ENCODE measurements around the gene NPS.
A peak's percentile ranks its signal among the peaks of the same experiment; 100 is the strongest.

The NPS gene

GRCh38 chr10:127548022-127548421 is 1.1 kb upstream of the NPS start:
- no peak for TF ChIP-seq CTCF (conservative IDR thresholded peaks at IDR 0.05; ENCODE audit: low read depth)
- POLR2A ChIA-PET (ENCODE audit: low non-redundant PET): no interaction called here
- no peak for DNase-seq (ENCODE audit: low spot score)
- H3K27ac ChIP-seq: no peak overlapping the region
- CTCF ChIA-PET: interaction anchor here (0.8 kb wide), 1 partner anchor 41 kb away, joined by 3 read pairs; no protein-coding TSS in a partner anchor

- CTCF ChIA-PET: interaction anchor here (0.6 kb wide), 1 partner anchor 21 kb away, joined by 3 read pairs; no protein-coding TSS in a partner anchor
- no peak overlapping the region for H3K27ac ChIP-seq
- DNase-seq (ENCODE audit: low spot score): no peak
- no peak for TF ChIP-seq CTCF (conservative IDR thresholded peaks at IDR 0.05; ENCODE audit: low read depth)
- POLR2A ChIA-PET (ENCODE audit: low non-redundant PET): no interaction called here
Observed at GRCh38 chr10:127550861-127551260, 1.8 kb downstream of the NPS start.

GRCh38 chr10:127552446-127552845 is 3.3 kb downstream of the NPS start:
- ChIA-PET CTCF (no interaction called here), POLR2A (ENCODE audit: low non-redundant PET) (no interaction called here)
- no peak for TF ChIP-seq CTCF (conservative IDR thresholded peaks at IDR 0.05; ENCODE audit: low read depth)
- H3K27ac ChIP-seq: no peak overlapping the region
- no peak for DNase-seq (ENCODE audit: low spot score)

- no peak for TF ChIP-seq CTCF (conservative IDR thresholded peaks at IDR 0.05; ENCODE audit: low read depth)
- no peak overlapping the region for H3K27ac ChIP-seq
- CTCF ChIA-PET: no interaction called here
- DNase-seq (ENCODE audit: low spot score): no peak
- POLR2A ChIA-PET (ENCODE audit: low non-redundant PET): no interaction called here
Observed at GRCh38 chr10:127553417-127553816, 4.3 kb downstream of the NPS start.

DNA sequence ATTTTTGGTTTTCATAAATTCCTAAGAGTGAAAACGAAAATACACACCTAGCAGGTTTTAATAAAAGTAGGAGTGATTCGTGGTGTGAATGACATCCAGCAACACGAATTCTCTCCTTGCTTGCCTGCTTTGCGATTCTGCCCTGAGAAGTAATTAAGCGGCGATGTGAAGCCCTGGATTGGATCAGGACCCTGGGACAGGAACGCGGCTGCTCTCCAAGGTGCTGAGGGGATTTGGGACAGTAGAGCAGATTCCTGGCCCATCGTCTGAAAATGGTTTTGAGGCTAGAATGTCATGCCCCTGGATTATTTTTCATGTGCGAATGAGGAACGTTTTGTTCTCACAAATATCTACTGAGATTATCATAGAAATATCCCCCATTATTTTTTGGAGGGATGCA is 7.8 kb downstream of the NPS start:
- peak; percentile 41 for DNase-seq (ENCODE audit: low spot score)
- no peak overlapping the region for H3K27ac ChIP-seq
- TF ChIP-seq CTCF (conservative IDR thresholded peaks at IDR 0.05; ENCODE audit: low read depth): no peak
- ChIA-PET POLR2A (ENCODE audit: low non-redundant PET) (no interaction called here), CTCF (no interaction called here)

- ChIA-PET POLR2A (ENCODE audit: low non-redundant PET) (no interaction called here), CTCF (interaction anchor here (0.8 kb wide), 1 partner anchor 1938 kb away, joined by 3 read pairs; no protein-coding TSS in a partner anchor)
- no peak for DNase-seq (ENCODE audit: low spot score)
- H3K27ac ChIP-seq: no peak overlapping the region
- TF ChIP-seq CTCF (conservative IDR thresholded peaks at IDR 0.05; ENCODE audit: low read depth): no peak
Observed at GRCh38 chr10:127561647-127562046, 12.5 kb downstream of the NPS start.
